Trophoblast cell (in vitro differentiated cells and primary cell): ENCODE results near the gene CDC25B.

ENCODE experiments used
- DNase-seq, 2 donors: peaks; one replicate each; pipeline ENCODE4 v3.0.0-alpha.2; 2016
- H2AFZ ChIP-seq: 2 replicates; pipeline ENCODE4 v1.6.1; 2013; ENCODE audit warnings: low read length, moderate library complexity, mild to moderate bottlenecking; ENCODE audit not compliant: insufficient read depth, poor library complexity
- H2AK5ac ChIP-seq: 2 replicates; pipeline ENCODE4 v1.6.1; 2013; ENCODE audit warnings: mild to moderate bottlenecking, low read length
- H2BK120ac ChIP-seq: 2 replicates; pipeline ENCODE4 v1.6.1; 2013; ENCODE audit warnings: low read length, mild to moderate bottlenecking, moderate library complexity; ENCODE audit not compliant: insufficient read depth, poor library complexity
- H2BK12ac ChIP-seq: 2 replicates; pipeline ENCODE4 v1.6.1; 2013; ENCODE audit warnings: mild to moderate bottlenecking, low read length, moderate library complexity
- H2BK5ac ChIP-seq: 2 replicates; pipeline ENCODE4 v1.6.1; 2013; ENCODE audit warnings: low read length, low read depth, moderate library complexity, mild to moderate bottlenecking; ENCODE audit not compliant: poor library complexity
- H3K14ac ChIP-seq: 2 replicates; pipeline ENCODE4 v1.6.1; 2013; ENCODE audit warnings: mild to moderate bottlenecking, low read length
- H3K18ac ChIP-seq: 2 replicates; pipeline ENCODE4 v1.6.1; 2013; ENCODE audit warnings: mild to moderate bottlenecking, low read length
- H3K23ac ChIP-seq: 2 replicates; pipeline ENCODE4 v1.6.1; 2013; ENCODE audit warnings: low read length
- H3K27ac ChIP-seq: 2 replicates; pipeline ENCODE4 v1.5.1; 2013; ENCODE audit warnings: low read depth, mild to moderate bottlenecking, inconsistent platforms, low read length, moderate library complexity
- H3K27me3 ChIP-seq: 2 replicates; pipeline ENCODE4 v1.6.1; 2013; ENCODE audit warnings: inconsistent platforms, mild to moderate bottlenecking, low read length, moderate library complexity; ENCODE audit not compliant: insufficient read depth
- H3K36me3 ChIP-seq, 2 experiments: 1 replicate in 1 of 2; 2 replicates in 1 of 2; pipeline ENCODE4 v1.6.1; 2013; ENCODE audit warnings: low read length in 2 of 2, mild to moderate bottlenecking in 2 of 2, moderate library complexity in 1 of 2; ENCODE audit not compliant: insufficient read depth in 2 of 2, control insufficient read depth in 1 of 2
- H3K4ac ChIP-seq: 2 replicates; pipeline ENCODE4 v1.6.1; 2013; ENCODE audit warnings: low read depth, mild to moderate bottlenecking, low read length, moderate library complexity
- H3K4me1 ChIP-seq, 2 experiments: 1 replicate in 1 of 2; 2 replicates in 1 of 2; pipeline ENCODE4 v1.6.1; 2013; ENCODE audit warnings: low read length in 2 of 2, mild to moderate bottlenecking in 2 of 2, moderate library complexity in 1 of 2; ENCODE audit not compliant: insufficient read depth in 2 of 2, control insufficient read depth in 1 of 2
- H3K4me2 ChIP-seq: 2 replicates; pipeline ENCODE4 v1.6.1; 2013; ENCODE audit warnings: inconsistent platforms, mild to moderate bottlenecking, low read length, moderate library complexity
- H3K4me3 ChIP-seq: 2 replicates; pipeline ENCODE4 v1.5.1; 2013; ENCODE audit warnings: mild to moderate bottlenecking, low read depth, low read length, inconsistent platforms
- H3K79me1 ChIP-seq: one replicate; pipeline ENCODE4 v1.6.1; 2013; ENCODE audit warnings: low read length
- H3K79me2 ChIP-seq: 2 replicates; pipeline ENCODE4 v1.6.1; 2013; ENCODE audit warnings: low read length, mild to moderate bottlenecking; ENCODE audit not compliant: control insufficient read depth, insufficient read depth, poor library complexity
- H3K9ac ChIP-seq: 2 replicates; pipeline ENCODE4 v1.6.1; 2013; ENCODE audit warnings: mild to moderate bottlenecking, low read length
- H3K9me3 ChIP-seq: 2 replicates; pipeline ENCODE4 v1.6.1; 2013; ENCODE audit warnings: low read depth, mild to moderate bottlenecking, control low read depth, inconsistent platforms, low read length; ENCODE audit not compliant: insufficient read depth
- H4K12ac ChIP-seq: 2 replicates; pipeline ENCODE4 v1.6.1; 2013; ENCODE audit warnings: low read depth, mild to moderate bottlenecking, low read length, moderate library complexity
- H4K8ac ChIP-seq: 2 replicates; pipeline ENCODE4 v1.6.1; 2013; ENCODE audit warnings: low read depth, mild to moderate bottlenecking, low read length, moderate library complexity
- H4K91ac ChIP-seq: one replicate; pipeline ENCODE4 v1.6.1; 2013; ENCODE audit warnings: low read depth, mild to moderate bottlenecking, low read length, moderate library complexity
- WGBS: extraction: QIAGEN DNeasy Blood & Tissue Kit; methylation state at CpG from one replicate; pipeline ENCODE4 v1.1.7; 2013; ENCODE audit warnings: missing lambda C conversion rate; ENCODE audit not compliant: insufficient read length, insufficient coverage; ENCODE audit errors: extremely low coverage; 5-methylcytosine and 5-hydroxymethylcytosine counted together

The CDC25B gene

GRCh38 chr20:3753098-3753497 is 43.0 kb upstream of the CDC25B start:
- H3K9ac ChIP-seq: no peak overlapping the region
- no peak overlapping the region for H2AK5ac ChIP-seq
- H3K79me1 ChIP-seq: no peaks in the 10 kb centered on the region
- no peak overlapping the region for H4K91ac ChIP-seq
- WGBS: no CpG with 5 or more reads among the region's 4 CpGs
- no peak overlapping the region for H4K12ac ChIP-seq
- no peak overlapping the region for H3K23ac ChIP-seq
- H2BK12ac ChIP-seq: no peak overlapping the region
- H3K18ac ChIP-seq: no peak overlapping the region
- H3K14ac ChIP-seq: no peak overlapping the region
- no peaks in the 10 kb centered on the region for H3K79me2 ChIP-seq
- no peak overlapping the region for H4K8ac ChIP-seq
- no peak overlapping the region for H2BK5ac ChIP-seq
- no peak overlapping the region for H2BK120ac ChIP-seq
- no peak overlapping the region for H3K27ac ChIP-seq
- no peak overlapping the region for H2AFZ ChIP-seq
- H3K9me3 ChIP-seq: peaks cover 8% of the 10 kb centered on the region
- peaks cover under 1 to 1% of the 10 kb centered on the region in 2 experiments for H3K36me3 ChIP-seq
- peak in 1 of 2 donors; percentile 63 for DNase-seq
- H3K27me3 ChIP-seq: peaks cover 36% of the 10 kb centered on the region
- H3K4me2 ChIP-seq: no peak overlapping the region
- H3K4ac ChIP-seq: no peak overlapping the region
- H3K4me3 ChIP-seq: no peak overlapping the region
- peaks cover 3 to 5% of the 10 kb centered on the region in 2 experiments for H3K4me1 ChIP-seq

GRCh38 chr20:3753501-3754275 is 42.4 kb upstream of the CDC25B start:
- H3K36me3 ChIP-seq: peaks cover 4% of the 10 kb centered on the region in 2 experiments
- H3K79me2 ChIP-seq: no peaks in the 10 kb centered on the region
- no peak overlapping the region for H3K14ac ChIP-seq
- no peak overlapping the region for H4K8ac ChIP-seq
- H3K9ac ChIP-seq: no peak overlapping the region
- H2BK120ac ChIP-seq: no peak overlapping the region
- WGBS: no CpG with 5 or more reads among the region's 26 CpGs
- H2BK5ac ChIP-seq: no peak overlapping the region
- H3K27ac ChIP-seq: no peak overlapping the region
- no peak overlapping the region for H3K18ac ChIP-seq
- no peak overlapping the region for H3K4me3 ChIP-seq
- H3K23ac ChIP-seq: no peak overlapping the region
- no peaks in the 10 kb centered on the region for H3K79me1 ChIP-seq
- peaks cover 3 to 5% of the 10 kb centered on the region in 2 experiments for H3K4me1 ChIP-seq
- H2AFZ ChIP-seq: no peak overlapping the region
- H3K4ac ChIP-seq: no peak overlapping the region
- H4K91ac ChIP-seq: no peak overlapping the region
- peaks cover 7% of the 10 kb centered on the region for H3K9me3 ChIP-seq
- H3K4me2 ChIP-seq: no peak overlapping the region
- no peak for DNase-seq
- no peak overlapping the region for H2AK5ac ChIP-seq
- H2BK12ac ChIP-seq: no peak overlapping the region
- H4K12ac ChIP-seq: no peak overlapping the region
- H3K27me3 ChIP-seq: peaks cover 35% of the 10 kb centered on the region

GRCh38 chr20:3754276-3754630 is 41.9 kb upstream of the CDC25B start:
- H2BK5ac ChIP-seq: no peak overlapping the region
- no peaks in the 10 kb centered on the region for H3K79me2 ChIP-seq
- no peak overlapping the region for H3K4me2 ChIP-seq
- no peak overlapping the region for H3K23ac ChIP-seq
- H3K9me3 ChIP-seq: peaks cover 7% of the 10 kb centered on the region
- H3K18ac ChIP-seq: no peak overlapping the region
- no peak overlapping the region for H2AK5ac ChIP-seq
- DNase-seq: no peak
- H3K9ac ChIP-seq: no peak overlapping the region
- H2BK12ac ChIP-seq: no peak overlapping the region
- peaks cover 3 to 5% of the 10 kb centered on the region in 2 experiments for H3K4me1 ChIP-seq
- peaks cover 4% of the 10 kb centered on the region in 2 experiments for H3K36me3 ChIP-seq
- H2AFZ ChIP-seq: no peak overlapping the region
- peaks cover 30% of the 10 kb centered on the region for H3K27me3 ChIP-seq
- WGBS: no CpG with 5 or more reads among the region's 16 CpGs
- no peak overlapping the region for H3K4ac ChIP-seq
- H2BK120ac ChIP-seq: no peak overlapping the region
- no peak overlapping the region for H3K14ac ChIP-seq
- H3K27ac ChIP-seq: no peak overlapping the region
- H4K8ac ChIP-seq: no peak overlapping the region
- H3K4me3 ChIP-seq: no peak overlapping the region
- no peak overlapping the region for H4K12ac ChIP-seq
- no peaks in the 10 kb centered on the region for H3K79me1 ChIP-seq
- H4K91ac ChIP-seq: no peak overlapping the region

DNA sequence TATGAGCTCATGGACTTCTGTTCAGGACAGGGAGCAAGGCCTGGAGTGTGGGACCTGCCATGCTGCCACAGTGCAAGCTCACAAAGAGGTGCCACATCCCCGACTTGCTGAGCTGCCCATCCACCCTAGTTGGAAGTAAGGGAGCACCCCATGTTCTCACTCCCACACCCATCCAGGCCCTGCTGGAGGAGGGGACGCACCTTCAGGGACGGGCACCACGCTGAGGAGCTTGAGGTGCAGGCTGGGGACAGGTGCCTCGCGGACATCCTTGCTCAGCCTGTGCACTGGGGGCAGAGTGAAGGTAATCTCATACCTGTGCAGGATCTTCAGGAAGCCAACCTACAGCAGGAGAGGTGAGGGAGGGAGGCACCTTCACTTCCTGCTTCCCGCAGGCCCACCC is 40.8 kb upstream of the CDC25B start:
- H3K14ac ChIP-seq: no peak overlapping the region
- H3K9ac ChIP-seq: no peak overlapping the region
- H3K27ac ChIP-seq: no peak overlapping the region
- H3K79me2 ChIP-seq: no peaks in the 10 kb centered on the region
- H4K8ac ChIP-seq: no peak overlapping the region
- H2BK12ac ChIP-seq: no peak overlapping the region
- no peak overlapping the region for H4K12ac ChIP-seq
- H3K9me3 ChIP-seq: peaks cover 7% of the 10 kb centered on the region
- H3K36me3 ChIP-seq: peaks cover 4% of the 10 kb centered on the region in 2 experiments
- no CpG with 5 or more reads among the region's 7 CpGs for WGBS
- H4K91ac ChIP-seq: no peak overlapping the region
- H3K4ac ChIP-seq: no peak overlapping the region
- no peak overlapping the region for H2AFZ ChIP-seq
- no peak overlapping the region for H2BK5ac ChIP-seq
- H3K79me1 ChIP-seq: no peaks in the 10 kb centered on the region
- H3K4me1 ChIP-seq: peaks cover 0 to 2% of the 10 kb centered on the region in 2 experiments
- no peak overlapping the region for H2AK5ac ChIP-seq
- H3K4me2 ChIP-seq: no peak overlapping the region
- DNase-seq: no peak
- H3K27me3 ChIP-seq: peaks cover 21% of the 10 kb centered on the region
- H2BK120ac ChIP-seq: no peak overlapping the region
- no peak overlapping the region for H3K18ac ChIP-seq
- H3K4me3 ChIP-seq: no peak overlapping the region
- H3K23ac ChIP-seq: no peak overlapping the region
